ENCODE measurements around the gene AFF1. TPM values are rescaled to one million over a fixed set of nuclear protein-coding genes. Genes with fewer than 3 reads are reported as not detected.

The AFF1 gene
- total RNA-seq, 4 donors from 2014 or later: 22.9 to 47.1 (median 34.0) TPM

- Histone ChIP-seq H3K27ac (peak overlapping the region in 3 of 4 donors; percentile 18 to 51 (median 50)), H3K27me3 (no peaks in the 10 kb centered on the region), H3K4me3 (no peak overlapping the region), H3K4me1 (peaks cover 6 to 83% (median 48%) of the 10 kb centered on the region in 3 donors), H3K36me3 (peaks cover 0 to 18% (median 0%) of the 10 kb centered on the region in 3 donors), H3K9me3 (no peaks in the 10 kb centered on the region)
- 39 to 57% methylated on average over 2 of the region's 2 CpGs for WGBS, 2 donors
- intact Hi-C loops (cut with DNase I): no loop called here
- DNase-seq: no peak
- no peak for TF ChIP-seq POLR2A (IDR thresholded peaks at IDR 0.05)
These were observed 25.7 kb downstream of the AFF1 start for GRCh38 chr4:86960557-86960961.

- no peak for TF ChIP-seq POLR2A (IDR thresholded peaks at IDR 0.05)
- Histone ChIP-seq H3K27me3 (no peaks in the 10 kb centered on the region), H3K4me3 (no peak overlapping the region), H3K27ac (peak overlapping the region in 3 of 4 donors; percentile 18 to 51 (median 50)), H3K9me3 (no peaks in the 10 kb centered on the region), H3K4me1 (peaks cover 1 to 83% (median 49%) of the 10 kb centered on the region in 3 donors), H3K36me3 (peaks cover 0 to 18% (median 0%) of the 10 kb centered on the region in 3 donors)
- 76 to 81% methylated on average over 4 of the region's 4 CpGs for WGBS, 2 donors
- DNase-seq: no peak
- intact Hi-C loops (cut with DNase I): no loop called here
These were observed 26.3 kb downstream of the AFF1 start for GRCh38 chr4:86961116-86961515.

- WGBS, 2 donors: 51 to 82% methylated on average over 9 of the region's 9 CpGs
- H3K4me1 ChIP-seq: peaks cover 3 to 81% (median 43%) of the 10 kb centered on the region in 3 donors
- no peak for DNase-seq
- peak overlapping the region in 3 of 4 donors; percentile 18 to 51 (median 50) for H3K27ac ChIP-seq
- no peak overlapping the region for H3K4me3 ChIP-seq
- intact Hi-C loops (cut with DNase I): no loop called here
- TF ChIP-seq POLR2A (IDR thresholded peaks at IDR 0.05) (no peak), CTCF (IDR thresholded peaks at IDR 0.05) (no peak)
- no peaks in the 10 kb centered on the region for H3K9me3 ChIP-seq
- H3K36me3 ChIP-seq: peaks cover 0 to 18% (median 0%) of the 10 kb centered on the region in 3 donors
- no peaks in the 10 kb centered on the region for H3K27me3 ChIP-seq
These were observed 26.9 kb downstream of the AFF1 start for GRCh38 chr4:86961605-86962295.

GRCh38 chr4:86963697-86964096 is 28.9 kb downstream of the AFF1 start:
- peaks cover 0 to 18% (median 0%) of the 10 kb centered on the region in 3 donors for H3K36me3 ChIP-seq
- TF ChIP-seq CTCF (IDR thresholded peaks at IDR 0.05) (no peak), POLR2A (IDR thresholded peaks at IDR 0.05) (no peak)
- DNase-seq: no peak
- H3K4me3 ChIP-seq: no peak overlapping the region
- no peaks in the 10 kb centered on the region for H3K27me3 ChIP-seq
- WGBS, 2 donors: 31 to 61% methylated on average over 1 to 2 of the region's 2 CpGs
- H3K9me3 ChIP-seq: no peaks in the 10 kb centered on the region
- peak overlapping the region in 1 of 4 donors; percentile 46 for H3K27ac ChIP-seq
- intact Hi-C loops (cut with DNase I): no loop called here
- peaks cover 6 to 80% (median 38%) of the 10 kb centered on the region in 3 donors for H3K4me1 ChIP-seq

- TF ChIP-seq CTCF (IDR thresholded peaks at IDR 0.05) (no peak), POLR2A (IDR thresholded peaks at IDR 0.05) (no peak)
- no peak overlapping the region for H3K4me3 ChIP-seq
- WGBS, 2 donors: 62 to 66% methylated on average over 3 of the region's 3 CpGs
- peak overlapping the region in 2 of 4 donors; percentile 26 to 46 for H3K27ac ChIP-seq
- H3K27me3 ChIP-seq: no peaks in the 10 kb centered on the region
- no peak for DNase-seq
- peaks cover 0 to 16% (median 0%) of the 10 kb centered on the region in 3 donors for H3K36me3 ChIP-seq
- no peaks in the 10 kb centered on the region for H3K9me3 ChIP-seq
- intact Hi-C loops (cut with DNase I): no loop called here
- H3K4me1 ChIP-seq: peaks cover 6 to 80% (median 32%) of the 10 kb centered on the region in 3 donors
These were observed 30.5 kb downstream of the AFF1 start for GRCh38 chr4:86965019-86965976.

Data from esophagus squamous epithelium (tissue), 5 donors.